Karpas-422 (cell line): Measurements from ENCODE around the gene SLC43A3. TPM values are rescaled to one million over a fixed set of nuclear protein-coding genes. Genes with fewer than 3 reads are reported as not detected.

Experiments used
- DNase-seq: peaks from one replicate; pipeline ENCODE4 v3.0.0-alpha.2; 2015
- H2AFZ ChIP-seq: fragments of 200-600 bp; sonication (generic); 2 replicates; pipeline ENCODE4 v1.6.1; 2014; ENCODE audit warnings: antibody characterized with exemption, low read length, mixed read lengths
- H3K27ac ChIP-seq: fragments of 200-600 bp; sonication (generic); 2 replicates; pipeline ENCODE4 v1.5.1; 2014; ENCODE audit warnings: mild to moderate bottlenecking, low read length, moderate library complexity
- H3K27me3 ChIP-seq: fragments of 200-600 bp; sonication (generic); 2 replicates; pipeline ENCODE4 v1.6.1; 2014; ENCODE audit warnings: low read length, mixed read lengths
- H3K36me3 ChIP-seq: fragments of 200-600 bp; sonication (generic); 2 replicates; pipeline ENCODE4 v1.6.1; 2014; ENCODE audit warnings: low read length, mixed read lengths; ENCODE audit not compliant: insufficient read depth
- H3K4me1 ChIP-seq: fragments of 200-600 bp; sonication (generic); 2 replicates; pipeline ENCODE4 v1.6.1; 2014; ENCODE audit warnings: mild to moderate bottlenecking, low read length, mixed read lengths
- H3K4me2 ChIP-seq: fragments of 200-600 bp; sonication (generic); 2 replicates; pipeline ENCODE4 v1.6.1; 2014; ENCODE audit warnings: low read length, low read depth, mild to moderate bottlenecking; ENCODE audit not compliant: poor library complexity, severe bottlenecking
- H3K4me3 ChIP-seq: fragments of 200-600 bp; sonication (generic); 2 replicates; pipeline ENCODE4 v1.5.1; 2014; ENCODE audit warnings: mild to moderate bottlenecking, antibody characterized with exemption, low read length, mixed read lengths
- H3K79me2 ChIP-seq: fragments of 200-600 bp; sonication (generic); 2 replicates; pipeline ENCODE4 v1.6.1; 2014; ENCODE audit warnings: mild to moderate bottlenecking, low read length, mixed read lengths
- H3K9ac ChIP-seq: fragments of 200-600 bp; sonication (generic); 2 replicates; pipeline ENCODE4 v1.6.0; 2014; ENCODE audit warnings: low read length
- H3K9me2 ChIP-seq: fragments of 200-600 bp; sonication (generic), shearing (Covaris generic); replicated peaks from 2 replicates; pipeline ENCODE4 v1.6.0; 2014; ENCODE audit warnings: mild to moderate bottlenecking, low read length, moderate library complexity; ENCODE audit not compliant: insufficient read depth
- H3K9me3 ChIP-seq: fragments of 300-700, 200-600 bp; sonication (generic); 2 replicates; pipeline ENCODE4 v1.6.1; 2014; ENCODE audit warnings: low read length, mixed read lengths
- H4K20me1 ChIP-seq: fragments of 200-600 bp; sonication (generic); 2 replicates; pipeline ENCODE4 v1.6.1; 2014; ENCODE audit warnings: mild to moderate bottlenecking, antibody characterized with exemption, low read length, low read depth; ENCODE audit not compliant: insufficient read depth
- total RNA-seq: library from RNA; depleted of rRNA; stranded (reverse); fragments of >200 nt; shearing (Covaris generic); gene quantifications from 2 replicates; pipeline ENCODE4 v1.2.3, GENCODE V29; 2014; ENCODE audit warnings: low replicate concordance

Gene SLC43A3
- total RNA-seq, 1 experiment from 2014 or later, result 69.3 TPM

DNA sequence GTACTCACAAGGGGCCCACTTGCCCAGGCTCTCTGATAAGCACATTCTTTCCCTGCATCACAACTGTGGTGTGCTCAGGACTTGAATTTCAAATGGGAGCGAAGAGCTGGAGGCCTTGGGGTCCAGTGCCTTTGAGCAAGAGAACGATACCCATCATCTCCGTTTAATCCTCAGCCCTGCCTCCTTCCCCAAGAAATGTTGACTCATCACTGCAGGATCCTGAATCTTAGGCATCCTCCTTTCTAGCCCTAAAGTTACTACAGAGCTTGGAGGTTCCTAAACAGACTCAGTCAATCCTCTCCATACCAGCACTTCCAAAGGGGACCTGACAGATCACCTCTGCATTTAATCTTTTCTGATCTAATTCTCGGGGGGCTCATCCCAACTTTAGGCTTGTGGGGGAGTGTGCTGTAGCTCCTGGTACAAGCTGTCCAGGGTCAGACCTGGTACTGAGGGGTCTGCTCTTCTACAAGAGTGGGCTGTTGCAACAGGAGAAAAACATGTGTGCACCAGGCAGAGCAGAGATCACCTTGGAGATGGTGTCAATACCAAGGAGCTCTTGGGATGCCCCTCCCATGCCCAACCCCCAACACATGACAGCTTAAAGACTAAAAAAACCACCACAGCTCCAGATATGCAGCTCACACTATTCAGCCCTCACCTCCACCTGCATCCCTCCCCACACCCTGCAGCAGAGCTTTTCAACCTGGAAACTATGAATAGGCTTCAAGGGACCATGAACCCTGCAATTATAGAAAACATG, 32.5 kb downstream of the SLC43A3 start:
- Histone ChIP-seq H2AFZ (no peak overlapping the region), H3K9me2 (no peaks in the 10 kb centered on the region), H3K36me3 (no peaks in the 10 kb centered on the region), H3K9me3 (no peaks in the 10 kb centered on the region), H3K4me1 (no peaks in the 10 kb centered on the region), H3K27me3 (no peaks in the 10 kb centered on the region), H3K79me2 (no peaks in the 10 kb centered on the region), H3K4me3 (no peak overlapping the region), H3K4me2 (no peak overlapping the region), H3K27ac (no peak overlapping the region), H4K20me1 (no peaks in the 10 kb centered on the region), H3K9ac (no peak overlapping the region)
- DNase-seq, result no peak

- H3K79me2 ChIP-seq, result no peaks in the 10 kb centered on the region
- no peak for DNase-seq
- H2AFZ ChIP-seq, result no peak overlapping the region
- H3K4me1 ChIP-seq, result no peaks in the 10 kb centered on the region
- no peak overlapping the region for H3K4me3 ChIP-seq
- no peaks in the 10 kb centered on the region for H3K9me3 ChIP-seq
- no peak overlapping the region for H3K9ac ChIP-seq
- no peak overlapping the region for H3K4me2 ChIP-seq
- H3K27ac ChIP-seq, result no peak overlapping the region
- no peaks in the 10 kb centered on the region for H3K27me3 ChIP-seq
- H3K36me3 ChIP-seq, result no peaks in the 10 kb centered on the region
- no peaks in the 10 kb centered on the region for H4K20me1 ChIP-seq
- H3K9me2 ChIP-seq, result no peaks in the 10 kb centered on the region
Measured at GRCh38 chr11:57392763-57393105, 34.2 kb downstream of the SLC43A3 start.

DNA sequence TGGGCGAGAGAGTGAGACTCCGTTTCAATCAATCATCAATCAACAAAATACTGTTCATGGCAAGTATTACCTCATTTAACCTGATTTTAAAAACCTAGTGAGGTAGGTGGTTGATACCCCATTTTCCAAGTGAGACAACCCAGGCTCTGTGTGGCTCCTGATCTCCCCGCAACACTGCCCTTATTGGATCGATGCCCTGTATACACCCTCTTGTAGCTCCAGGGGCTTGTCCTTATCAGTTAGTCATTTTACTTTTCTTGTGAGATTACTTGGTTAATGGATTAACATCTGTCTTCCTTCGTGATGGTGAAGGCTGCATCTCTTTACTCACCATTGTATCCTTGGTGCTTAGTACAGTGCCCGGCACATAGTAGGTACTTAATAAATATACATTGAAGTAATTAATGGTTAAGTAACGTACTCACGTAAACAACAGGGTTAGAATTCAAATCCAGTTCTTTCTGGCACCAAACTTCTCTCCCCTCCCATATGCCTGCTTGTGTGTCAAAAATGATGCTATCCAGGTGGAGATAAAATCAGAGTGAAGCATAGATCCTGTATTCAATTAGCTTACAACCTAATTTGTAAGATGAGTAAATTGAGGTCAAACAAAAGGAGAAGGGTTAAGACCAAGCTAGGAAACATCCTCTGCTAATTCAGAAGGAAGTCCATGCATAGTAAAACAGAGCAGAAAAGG, 34.7 kb downstream of the SLC43A3 start:
- no peak overlapping the region for H3K27ac ChIP-seq
- H3K9me2 ChIP-seq, result no peaks in the 10 kb centered on the region
- no peak overlapping the region for H3K9ac ChIP-seq
- H3K4me3 ChIP-seq, result no peak overlapping the region
- no peaks in the 10 kb centered on the region for H3K9me3 ChIP-seq
- no peaks in the 10 kb centered on the region for H3K27me3 ChIP-seq
- no peaks in the 10 kb centered on the region for H4K20me1 ChIP-seq
- H2AFZ ChIP-seq, result no peak overlapping the region
- no peaks in the 10 kb centered on the region for H3K36me3 ChIP-seq
- H3K4me1 ChIP-seq, result no peaks in the 10 kb centered on the region
- DNase-seq, result no peak
- H3K4me2 ChIP-seq, result no peak overlapping the region
- H3K79me2 ChIP-seq, result no peaks in the 10 kb centered on the region

DNA sequence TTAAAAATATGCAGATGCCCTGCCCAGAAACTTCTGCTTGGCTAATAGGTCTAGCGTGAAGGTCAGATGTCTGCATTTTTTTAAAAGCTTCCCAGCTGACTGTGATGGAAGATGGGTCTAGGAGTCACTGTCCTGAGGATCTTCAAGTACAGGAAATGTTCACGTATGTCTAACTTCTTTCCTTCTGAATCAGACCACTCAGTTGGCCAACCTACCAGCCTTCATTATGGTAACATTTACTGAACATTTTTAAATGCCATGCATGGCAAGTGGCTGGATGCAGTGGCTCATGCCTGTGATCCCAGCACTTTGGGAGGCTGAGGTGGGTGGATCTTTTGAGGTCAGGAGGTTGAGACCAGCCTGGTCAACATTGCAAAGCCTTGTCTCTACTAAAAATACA, 35.4 kb downstream of the SLC43A3 start:
- H3K4me1 ChIP-seq, result no peaks in the 10 kb centered on the region
- H3K9ac ChIP-seq, result no peak overlapping the region
- no peaks in the 10 kb centered on the region for H3K79me2 ChIP-seq
- H3K4me2 ChIP-seq, result no peak overlapping the region
- H3K27ac ChIP-seq, result no peak overlapping the region
- no peak overlapping the region for H3K4me3 ChIP-seq
- H3K9me2 ChIP-seq, result no peaks in the 10 kb centered on the region
- no peaks in the 10 kb centered on the region for H3K36me3 ChIP-seq
- no peaks in the 10 kb centered on the region for H3K27me3 ChIP-seq
- no peaks in the 10 kb centered on the region for H3K9me3 ChIP-seq
- H2AFZ ChIP-seq, result no peak overlapping the region
- H4K20me1 ChIP-seq, result no peaks in the 10 kb centered on the region
- DNase-seq, result no peak

DNA sequence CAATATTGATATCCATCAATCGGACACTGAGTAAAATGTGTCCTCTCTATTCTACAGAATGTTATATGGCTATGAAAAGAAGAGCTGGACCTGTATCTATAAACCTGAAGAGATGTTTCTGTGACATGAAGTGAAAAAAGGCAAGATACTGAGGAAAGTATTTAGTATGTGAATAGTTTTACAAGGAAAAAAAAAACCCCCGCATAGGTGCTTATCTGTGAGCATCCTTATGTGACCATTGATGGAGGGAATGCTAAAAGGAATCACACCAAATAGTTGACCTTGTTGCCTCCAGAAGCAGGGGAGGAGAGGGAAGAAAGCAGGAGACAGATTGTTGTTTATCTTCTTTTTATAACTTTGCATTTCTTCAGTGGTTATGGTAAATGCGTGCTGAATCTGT, 35.8 kb downstream of the SLC43A3 start:
- no peak overlapping the region for H2AFZ ChIP-seq

DNA sequence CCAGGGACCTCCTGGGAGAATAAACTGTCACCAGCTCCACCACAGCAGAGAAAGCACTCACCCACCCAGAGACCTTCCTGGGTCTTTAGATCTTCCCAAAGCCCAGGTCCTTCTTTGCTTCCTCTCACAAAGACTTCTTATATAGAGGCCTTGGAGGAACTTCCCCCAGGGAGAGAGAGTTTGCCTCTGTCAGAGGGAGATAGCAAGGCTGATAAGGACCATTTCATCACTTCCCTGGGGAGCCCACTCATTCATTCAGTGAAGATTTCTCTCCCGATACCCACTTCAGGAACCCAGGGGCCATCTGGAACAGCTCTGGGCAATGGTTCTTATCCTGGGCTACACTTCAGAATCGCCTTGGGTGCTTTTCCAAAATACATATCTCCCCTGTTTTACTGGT, 36.4 kb downstream of the SLC43A3 start, which contains the start of gene PRG2:
TSS of gene PRG2 (minus strand) at position 116 of the 400 bp plus-strand sequence. CDS start 706 bp downstream, outside the sequence.
- H3K9me2 ChIP-seq, result no peaks in the 10 kb centered on the region
- no peaks in the 10 kb centered on the region for H3K36me3 ChIP-seq
- no peak within 1 kb of the TSS for H3K4me2 ChIP-seq
- no peaks in the 10 kb centered on the region for H4K20me1 ChIP-seq
- no peak for DNase-seq
- no peaks in the 10 kb centered on the region for H3K79me2 ChIP-seq
- H3K4me3 ChIP-seq, result no peak within 1 kb of the TSS
- no peaks in the 10 kb centered on the region for H3K9me3 ChIP-seq
- H3K4me1 ChIP-seq, result no peaks in the 10 kb centered on the region
- no peaks in the 10 kb centered on the region for H3K27me3 ChIP-seq
- no peak within 1 kb of the TSS for H3K9ac ChIP-seq
- no peak within 1 kb of the TSS for H2AFZ ChIP-seq
- no peak within 1 kb of the TSS for H3K27ac ChIP-seq

More for the DNA sequence above, 35.8 kb downstream of the SLC43A3 start:
- DNase-seq, result no peak
- Histone ChIP-seq H3K9me3 (no peaks in the 10 kb centered on the region), H3K27me3 (no peaks in the 10 kb centered on the region), H3K36me3 (no peaks in the 10 kb centered on the region), H3K27ac (no peak overlapping the region), H3K9ac (no peak overlapping the region), H3K4me1 (no peaks in the 10 kb centered on the region), H4K20me1 (no peaks in the 10 kb centered on the region), H3K4me3 (no peak overlapping the region), H3K4me2 (no peak overlapping the region), H3K79me2 (no peaks in the 10 kb centered on the region), H3K9me2 (no peaks in the 10 kb centered on the region)

GRCh38 chr11:57387289-57388030, 39.5 kb downstream of the SLC43A3 start:
- H3K9me2 ChIP-seq, result no peaks in the 10 kb centered on the region
- H3K27ac ChIP-seq, result no peak overlapping the region
- H3K9ac ChIP-seq, result no peak overlapping the region
- no peak overlapping the region for H3K4me3 ChIP-seq
- no peak overlapping the region for H2AFZ ChIP-seq
- H3K9me3 ChIP-seq, result no peaks in the 10 kb centered on the region
- H3K27me3 ChIP-seq, result no peaks in the 10 kb centered on the region
- H3K4me1 ChIP-seq, result no peaks in the 10 kb centered on the region
- H3K36me3 ChIP-seq, result no peaks in the 10 kb centered on the region
- no peak overlapping the region for H3K4me2 ChIP-seq
- no peak for DNase-seq
- no peaks in the 10 kb centered on the region for H3K79me2 ChIP-seq
- H4K20me1 ChIP-seq, result no peaks in the 10 kb centered on the region
